ENCODE measurements around the gene RPS26. TPM values are rescaled to one million over a fixed set of nuclear protein-coding genes. Genes with fewer than 3 reads are reported as not detected.

Gene RPS26
- total and polyA plus RNA-seq, 9 of the 15 experiments (the other 6 are each of a cell fraction or from before 2014, with no cell fraction given): 70.2 to 1,589 (median 852) TPM

DNA sequence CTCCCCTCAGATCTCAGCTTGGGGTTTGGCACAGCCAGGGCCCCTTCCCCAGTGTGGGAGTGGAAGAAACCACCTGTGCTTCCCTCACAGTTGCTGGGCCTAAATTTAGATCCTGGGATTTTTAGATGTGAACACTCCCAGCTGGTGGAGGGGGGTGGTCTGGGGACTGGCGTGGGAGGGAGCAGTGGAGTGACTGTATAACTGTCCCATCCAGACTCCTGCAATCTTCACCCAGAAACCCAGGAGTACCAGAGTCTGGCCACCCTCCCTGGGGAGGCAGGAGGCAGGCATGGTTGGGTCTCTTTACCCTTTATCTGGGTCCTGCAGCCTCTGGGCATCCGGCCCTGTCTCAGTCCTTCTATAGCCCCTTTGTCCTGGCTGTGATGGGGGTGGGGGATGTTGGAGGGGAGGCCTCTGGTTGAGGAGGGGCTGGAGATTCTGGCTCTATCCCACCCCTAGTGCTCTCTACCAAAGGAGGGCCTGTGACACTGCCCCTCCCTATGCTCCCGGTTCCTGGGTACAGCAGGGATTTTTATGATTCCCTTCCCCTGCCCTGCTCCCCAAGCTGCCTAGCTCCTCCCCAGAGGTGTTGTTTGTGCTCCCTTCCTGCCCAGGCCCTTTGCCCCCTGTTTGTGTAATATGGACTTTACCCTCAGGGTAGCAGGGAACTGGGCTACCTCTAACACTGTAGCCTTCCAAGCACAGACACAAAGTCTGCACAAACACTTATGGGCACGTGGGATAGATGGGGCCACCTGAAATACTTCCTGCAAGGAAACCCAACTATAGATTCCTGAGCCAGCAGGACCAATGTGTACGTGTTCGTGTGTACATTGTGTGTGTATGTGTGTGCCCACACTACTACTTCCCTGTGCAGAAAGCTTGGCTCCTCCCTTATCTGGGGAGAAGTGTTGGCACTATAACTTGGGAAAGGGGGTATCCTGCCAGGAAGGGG, 40.0 kb downstream of the RPS26 start:
- no peak for FAIRE-seq
- in situ Hi-C loops (cut with MboI) (no loop called here), intact Hi-C loops (cut with micrococcal nuclease) (loop anchor here (2.0 kb wide), 1 partner anchor 23 kb away; the partner anchor contains the start of gene PA2G4)
- 48% methylated on average over 6 of the region's 6 CpGs for WGBS (ENCODE audit: insufficient coverage, low coverage, missing lambda C conversion rate)
- no peaks in the 10 kb centered on the region; a peak in 1 of 5 replicates for H3K27me3 ChIP-seq (ENCODE audit: control insufficient read depth in 2 of 2, insufficient read depth in 2 of 2, low read length in 2 of 2)
- no peaks in the 10 kb centered on the region for H3K9me3 ChIP-seq (replicated peaks; ENCODE audit: control insufficient read depth, insufficient read depth, low read depth, low read length)
- POLR2A ChIA-PET: interaction anchor here (0.6 to 1.8 kb wide), 5 partner anchors 23 to 1215 kb away, joined by 3 to 10 read pairs (median 4); partner anchors contain the start of genes PA2G4 and ZC3H10
- H3K4me1 ChIP-seq (replicated peaks in 1 of 2; ENCODE audit: control insufficient read depth in 2 of 2, insufficient read depth in 2 of 2, low read length in 2 of 2): peaks cover 38 to 45% of the 10 kb centered on the region in 2 experiments
- no peaks in the 10 kb centered on the region for H4K20me1 ChIP-seq (replicated peaks; ENCODE audit: control insufficient read depth, insufficient read depth, low read length)
- DNase-seq (ENCODE audit: extremely low read depth in 1 of 4, low spot score in 3 of 4): peak in 1 of 4 experiments; percentile 2
- 0 out of 3 replicates have a peak overlapping the region, but pooled peaks have one; percentile 19 for H3K27ac ChIP-seq (ENCODE audit: extremely low read depth, low read depth, low read length)
- ATAC-seq: no peak
- H3K4me2 ChIP-seq (ENCODE audit: insufficient read depth, low read length): peak overlapping the region; percentile 15; the same call in 1 of the 2 replicates
- H3K4me3 ChIP-seq: no peak overlapping the region
- peak overlapping the region; percentile 28; the same call in 1 of the 2 replicates for H2AFZ ChIP-seq (ENCODE audit: low read depth, low read length)
- TF ChIP-seq ZNF311 (CRISPR knock-in tag; IDR thresholded peaks at IDR 0.05): no peak
- TF ChIP-seq IFI16 (CRISPR knock-in tag; IDR thresholded peaks at IDR 0.05): no peak
- TF ChIP-seq, protein P1, sequence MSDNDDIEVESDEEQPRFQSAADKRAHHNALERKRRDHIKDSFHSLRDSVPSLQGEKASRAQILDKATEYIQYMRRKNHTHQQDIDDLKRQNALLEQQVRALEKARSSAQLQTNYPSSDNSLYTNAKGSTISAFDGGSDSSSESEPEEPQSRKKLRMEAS (CRISPR knock-in tag; IDR thresholded peaks at IDR 0.05): 0 out of 2 replicates have a peak, but pooled peaks have one; percentile 10
- TF ChIP-seq ZNF263 (CRISPR knock-in tag; IDR thresholded peaks at IDR 0.05; ENCODE audit: borderline replicate concordance): 0 out of 2 replicates have a peak, but pooled peaks have one; percentile 47
- no peaks in the 10 kb centered on the region for H3K79me2 ChIP-seq (ENCODE audit: control insufficient read depth, insufficient read depth, low read length)
- no TSS peak for BruUV-seq (replicated peaks)
- H3K36me3 ChIP-seq (ENCODE audit: control insufficient read depth, insufficient read depth, low read length): no peaks in the 10 kb centered on the region
- H3K9ac ChIP-seq (ENCODE audit: insufficient read depth in 1 of 2, low read depth in 2 of 2, low read length in 2 of 2): peak overlapping the region in 1 of 2 experiments; percentile 90; a peak in 1 of 4 replicates
- H3K9me1 ChIP-seq (ENCODE audit: control insufficient read depth, insufficient read depth, low read length): no peaks in the 10 kb centered on the region
- CTCF ChIA-PET (ENCODE audit: low intra/inter-chr PET ratio): no interaction called here
